GM21381 (cell line): ENCODE measurements around the gene PSMB10.

Experiments used
- ATAC-seq: cut with Tn5 transposase; IDR thresholded peaks from one replicate; pipeline ENCODE4 v1.9.1; 2021; ENCODE audit warnings: mild to moderate bottlenecking, moderate library complexity; ENCODE audit not compliant: unreplicated experiment

The PSMB10 gene

DNA sequence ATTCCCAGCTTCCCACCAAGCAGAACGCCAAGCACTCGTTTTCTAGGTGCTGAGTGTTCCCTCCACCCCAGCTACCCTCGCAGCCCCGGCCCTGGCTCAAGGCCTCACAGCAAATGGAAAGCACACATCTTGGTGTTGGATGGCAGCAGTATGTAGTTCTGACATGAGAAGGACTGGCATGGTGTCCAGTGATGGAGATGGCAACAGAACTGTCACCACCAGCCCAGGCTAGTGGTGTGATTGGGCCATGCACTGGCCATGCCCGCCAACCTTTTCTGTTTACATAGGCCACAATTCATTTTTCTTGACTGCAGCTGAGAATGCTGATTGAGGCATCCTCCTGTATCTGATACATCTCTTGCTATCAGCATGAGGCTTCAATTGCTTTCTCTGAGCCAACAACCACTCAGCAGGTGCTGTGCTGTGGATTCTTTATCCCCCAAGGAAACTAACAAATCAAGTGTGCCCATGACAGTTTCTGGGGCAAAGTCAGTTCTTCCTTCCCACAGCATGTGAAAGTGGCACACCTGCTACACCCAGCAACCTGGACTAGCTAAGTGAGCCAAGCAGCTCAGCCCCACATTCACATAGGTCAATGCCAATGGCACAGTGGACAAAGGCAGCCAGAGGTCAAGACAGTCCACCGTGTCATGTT is 28.0 kb upstream of the PSMB10 start:
- ATAC-seq = no peak

DNA sequence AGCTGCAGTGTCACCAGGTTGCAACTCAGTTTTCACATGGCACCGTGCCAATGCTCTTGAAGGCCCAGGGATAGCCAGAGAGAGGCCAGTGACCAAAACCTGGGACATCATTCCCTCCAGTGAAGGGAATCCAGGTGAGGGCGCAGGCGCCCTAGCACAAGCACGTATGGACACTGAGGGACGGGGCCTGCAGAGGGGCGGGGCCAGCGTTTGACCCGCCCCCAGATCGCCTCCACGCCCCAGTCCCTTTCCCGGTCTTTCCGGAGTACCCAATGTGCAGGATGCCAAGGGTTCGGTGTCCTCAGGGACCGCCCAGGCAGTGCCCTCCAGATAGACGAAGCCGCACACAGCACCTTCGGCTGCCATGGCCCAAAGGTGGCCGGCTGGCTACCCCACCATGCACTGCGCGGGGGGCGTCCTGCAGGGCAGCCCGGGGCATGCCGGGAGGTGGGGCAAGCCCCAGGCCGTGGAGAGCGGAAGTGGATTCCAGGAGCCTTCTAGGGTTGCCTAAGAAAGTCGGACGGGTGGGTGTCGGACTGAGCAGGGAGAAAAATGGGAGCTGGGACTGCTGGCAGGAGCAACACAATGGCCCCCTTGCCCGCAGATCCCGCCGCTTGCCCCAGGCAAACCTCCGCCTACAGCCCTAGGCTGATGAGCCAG is 27.1 kb upstream of the PSMB10 start:
- no peak for ATAC-seq

DNA sequence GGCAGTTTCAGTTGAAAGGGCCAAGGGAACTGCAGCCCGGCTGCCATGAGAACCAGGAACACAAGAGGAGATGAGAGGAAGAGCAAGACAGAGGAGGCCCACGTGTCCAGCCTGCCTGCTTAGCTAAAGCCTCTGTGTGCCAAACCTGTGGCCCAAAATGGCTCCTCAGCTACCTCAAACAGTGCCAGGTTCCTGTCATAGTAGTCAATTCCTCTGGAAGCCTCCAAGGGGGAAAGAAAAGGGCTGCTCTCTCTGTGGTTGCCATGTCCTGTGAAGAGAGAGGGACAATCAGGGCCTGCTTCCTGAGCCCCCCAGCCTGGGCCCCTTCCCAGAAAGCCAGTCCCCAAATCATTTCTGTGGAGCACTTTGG is 26.6 kb upstream of the PSMB10 start:
- ATAC-seq = no peak

DNA sequence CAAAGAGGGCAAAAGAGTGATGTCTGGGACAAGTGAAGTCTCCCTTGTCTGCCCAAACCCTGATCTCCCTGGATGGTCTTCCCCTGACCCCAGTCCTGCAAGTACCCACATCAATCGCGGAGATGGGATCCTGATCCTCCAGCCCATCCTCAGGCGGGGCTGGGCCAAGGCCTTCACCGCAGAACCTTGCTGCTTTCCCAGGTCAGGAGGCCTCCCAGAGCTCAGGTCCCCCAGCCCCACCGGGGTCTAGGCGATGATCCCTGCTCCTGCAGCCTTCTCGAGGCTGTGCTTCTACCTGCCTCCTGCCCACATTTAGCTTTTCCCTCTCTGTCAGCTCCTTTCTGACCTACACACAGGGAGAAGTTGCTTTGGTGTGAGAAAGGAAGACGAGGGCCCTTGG is 25.5 kb upstream of the PSMB10 start:
- no peak for ATAC-seq

DNA sequence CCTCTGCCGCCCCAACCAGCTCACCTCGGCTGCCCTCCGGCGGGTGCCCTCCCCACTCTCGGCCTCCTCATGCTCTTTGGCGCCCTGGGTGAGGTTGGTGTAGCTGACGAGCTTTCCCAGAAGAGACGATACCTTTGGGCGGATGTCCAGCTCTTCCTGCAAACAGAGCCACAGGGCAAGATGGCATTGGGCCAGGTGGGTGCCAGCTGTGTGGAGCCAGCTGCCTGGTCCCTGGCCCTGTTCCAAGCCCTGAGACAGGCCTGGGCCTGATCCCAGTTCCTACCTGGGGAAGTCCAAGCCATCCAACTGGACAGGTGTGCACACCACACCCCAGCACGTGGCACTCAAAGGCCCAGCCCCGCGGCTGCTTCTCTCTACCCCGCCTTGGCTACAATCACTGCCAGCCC is 24.9 kb upstream of the PSMB10 start:
- ATAC-seq = no peak

DNA sequence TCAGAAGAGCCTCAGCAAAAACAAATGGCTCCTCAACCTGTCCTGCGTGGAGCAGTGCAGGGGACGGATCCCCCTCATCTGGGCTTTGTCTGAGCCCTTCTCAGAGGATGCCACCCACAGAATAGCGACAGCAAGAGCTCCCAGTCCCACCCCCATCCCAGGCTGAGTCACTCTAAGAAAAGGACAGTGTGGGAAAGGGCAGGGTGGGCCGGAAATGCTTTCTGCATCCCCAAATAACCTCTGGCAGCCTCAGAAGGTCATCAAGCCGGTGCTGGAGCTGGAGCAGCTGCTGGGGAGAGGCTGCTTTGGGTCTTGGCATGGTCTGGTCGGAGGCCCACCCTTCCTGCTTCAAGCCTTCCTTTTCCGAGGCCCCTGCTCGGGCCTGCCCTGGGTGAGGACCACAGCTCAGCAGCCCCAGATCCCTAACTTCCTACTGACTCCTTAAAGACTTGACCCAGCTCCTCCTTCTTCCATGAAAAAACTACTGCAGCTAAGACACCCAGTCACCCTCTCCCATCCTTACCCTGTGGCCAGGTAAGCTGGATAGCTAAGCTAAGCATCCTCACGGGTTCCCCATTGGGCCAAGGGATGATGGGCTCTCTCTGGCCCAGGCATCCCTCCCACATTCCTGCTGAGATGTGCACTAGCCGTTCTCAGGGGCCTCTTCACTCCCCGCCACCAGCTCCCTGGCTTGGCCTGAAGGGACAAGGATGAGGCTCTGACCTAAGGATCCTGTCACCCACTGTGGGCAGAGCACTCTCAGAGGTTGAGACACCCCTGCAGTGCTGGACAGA is 23.1 kb upstream of the PSMB10 start:
- ATAC-seq = no peak

DNA sequence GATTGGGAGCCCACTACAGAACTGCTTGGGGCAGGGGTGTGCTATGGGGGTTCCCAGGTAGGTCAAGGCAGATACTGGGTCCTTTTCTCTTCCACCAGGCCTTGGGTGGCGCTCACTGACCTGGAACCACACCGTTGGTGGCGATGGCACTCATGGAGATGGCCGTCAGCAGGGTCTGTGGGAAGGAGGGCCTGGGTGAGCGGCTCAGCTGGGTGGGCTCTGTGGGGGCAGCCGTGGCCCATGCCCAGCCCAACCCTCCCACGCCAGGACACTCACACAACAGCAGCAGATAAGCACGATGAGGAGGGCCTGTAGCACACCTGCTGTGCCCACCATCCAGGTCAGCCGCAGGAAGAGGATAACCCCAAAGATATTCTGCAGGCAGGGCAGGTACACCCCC is 21.0 kb upstream of the PSMB10 start:
- no peak for ATAC-seq

DNA sequence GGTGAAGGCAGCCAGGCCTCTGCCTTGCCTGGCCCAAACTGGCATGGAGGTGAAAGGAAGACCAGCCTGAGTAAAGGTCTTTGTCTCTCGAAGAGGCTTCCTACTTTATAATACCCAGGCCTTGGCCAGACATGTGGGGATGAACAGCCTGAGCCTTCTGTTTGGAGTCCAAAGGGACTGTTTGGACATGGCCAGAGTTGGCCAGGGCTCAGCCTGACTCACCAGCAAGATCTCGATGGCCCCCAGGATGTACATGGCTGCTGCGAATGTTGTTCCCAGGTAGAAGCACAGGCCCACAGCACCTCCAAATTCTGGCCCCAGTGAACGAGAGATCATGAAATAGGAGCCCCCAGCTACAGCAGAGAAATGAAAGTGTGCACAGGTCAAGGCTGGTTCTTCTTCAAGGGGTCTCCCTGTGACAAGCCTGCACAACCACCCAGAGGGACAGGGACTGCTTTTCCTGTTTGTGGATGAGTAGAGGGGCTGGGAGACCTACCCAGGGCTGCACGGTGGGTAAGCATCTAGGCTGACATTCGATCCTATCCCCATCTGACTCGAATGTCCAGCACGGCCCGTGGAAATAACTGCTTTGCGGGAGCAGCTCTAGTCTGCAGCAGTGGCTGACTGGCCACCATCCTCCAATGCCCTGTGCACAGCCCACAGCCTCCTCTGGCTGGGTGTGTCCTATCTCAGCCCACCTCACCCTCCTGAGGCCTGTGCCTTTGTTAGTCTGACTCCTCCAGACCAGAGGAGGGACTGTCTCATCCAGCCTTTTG is 18.0 kb upstream of the PSMB10 start:
- ATAC-seq = no peak

DNA sequence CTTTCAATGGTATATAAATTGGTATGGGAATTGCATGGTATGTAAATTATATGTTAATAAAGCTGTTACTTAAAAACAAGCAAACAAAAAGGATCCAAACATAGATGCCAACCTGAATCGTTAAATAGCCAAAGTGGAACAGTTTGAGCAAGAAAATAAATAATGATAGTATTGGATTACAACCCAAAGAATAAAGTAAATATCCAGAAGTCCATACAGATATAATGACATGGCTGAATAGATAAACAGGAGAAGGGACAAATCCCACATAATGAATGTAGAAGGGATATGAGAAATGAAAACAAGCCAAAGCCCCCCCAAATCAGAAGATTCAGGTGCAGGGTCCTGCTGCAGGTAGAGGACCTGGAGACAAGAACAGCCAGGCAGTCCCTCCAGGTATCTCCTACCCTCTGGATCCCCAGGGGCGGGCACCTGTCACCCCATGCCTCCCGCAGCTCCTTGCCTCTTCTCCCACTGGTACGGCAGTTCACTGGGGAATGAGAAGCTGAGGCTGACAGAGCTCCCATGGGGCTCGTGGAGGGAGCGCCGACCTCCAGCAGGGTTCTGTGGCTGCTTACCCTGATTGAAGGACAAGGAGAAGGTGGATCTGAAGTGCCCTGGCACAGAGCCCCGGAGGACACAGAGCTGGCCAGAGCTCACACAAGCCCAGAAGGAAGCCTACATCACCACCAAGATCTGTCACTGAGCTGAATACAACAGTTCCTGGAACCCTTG is 17.2 kb upstream of the PSMB10 start:
- ATAC-seq = no peak

DNA sequence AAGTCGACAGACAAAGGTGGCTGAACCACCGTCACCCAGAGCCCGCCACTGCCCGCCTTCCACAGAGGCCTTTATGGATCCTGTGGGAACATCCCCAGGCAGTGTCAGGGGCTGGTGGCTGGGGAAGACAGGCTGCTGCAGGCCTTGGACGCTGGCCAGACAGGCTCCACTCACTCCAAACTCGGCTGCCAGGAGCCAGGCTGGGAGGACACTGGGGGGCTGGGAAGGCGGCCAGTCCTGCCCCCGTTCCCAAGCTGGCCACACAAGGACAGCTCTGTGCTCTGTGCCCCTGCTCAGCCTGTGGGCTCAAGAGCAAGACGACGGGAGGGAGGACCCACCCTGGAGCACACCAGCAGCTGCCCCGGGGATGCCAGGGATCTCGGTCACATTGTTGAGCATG is 14.8 kb upstream of the PSMB10 start:
- no peak for ATAC-seq

DNA sequence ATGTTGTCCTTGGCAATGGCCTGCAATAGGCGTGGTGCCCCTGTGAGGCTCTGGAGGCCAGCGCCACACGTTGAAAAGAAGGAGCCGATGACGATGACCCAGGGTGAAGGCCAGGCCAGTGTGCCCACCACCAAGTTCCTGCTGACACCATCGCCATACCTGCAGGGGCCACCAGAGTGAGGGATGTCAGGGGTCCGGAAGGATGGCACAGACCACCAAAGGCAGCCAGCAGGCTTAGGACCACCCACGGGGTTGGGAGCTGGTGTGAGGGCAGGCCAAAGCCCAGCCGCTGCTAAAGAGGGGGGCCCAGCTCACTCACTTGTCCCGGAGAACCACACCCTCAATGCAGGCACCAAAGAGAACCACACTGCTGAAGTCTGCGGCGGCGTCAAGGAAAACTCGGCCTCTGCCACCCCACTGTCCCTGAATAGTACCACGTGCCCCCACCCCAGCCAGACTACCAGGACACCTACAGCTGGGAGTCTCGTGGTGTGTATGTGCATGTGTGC is 13.7 kb upstream of the PSMB10 start:
- ATAC-seq = no peak

DNA sequence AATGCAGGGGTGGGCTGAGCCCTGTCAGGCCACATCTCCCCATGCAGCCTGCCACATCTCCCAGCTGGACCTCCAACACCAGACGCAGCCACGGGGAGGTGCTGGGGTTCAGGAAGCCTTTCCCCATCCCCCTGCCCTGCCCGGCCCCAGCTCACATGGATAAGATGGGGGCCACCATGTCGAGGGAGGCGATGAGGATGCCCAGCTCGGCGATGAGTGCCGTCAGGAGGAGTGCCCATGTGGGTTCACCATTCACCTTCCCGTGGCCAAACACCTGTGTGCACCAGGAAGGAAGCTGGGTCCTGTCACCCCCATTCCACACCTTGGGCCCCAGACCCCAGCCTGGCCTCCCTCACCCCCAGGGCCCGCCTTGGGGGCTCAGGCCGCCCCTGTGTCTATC is 13.0 kb upstream of the PSMB10 start:
- no peak for ATAC-seq

DNA sequence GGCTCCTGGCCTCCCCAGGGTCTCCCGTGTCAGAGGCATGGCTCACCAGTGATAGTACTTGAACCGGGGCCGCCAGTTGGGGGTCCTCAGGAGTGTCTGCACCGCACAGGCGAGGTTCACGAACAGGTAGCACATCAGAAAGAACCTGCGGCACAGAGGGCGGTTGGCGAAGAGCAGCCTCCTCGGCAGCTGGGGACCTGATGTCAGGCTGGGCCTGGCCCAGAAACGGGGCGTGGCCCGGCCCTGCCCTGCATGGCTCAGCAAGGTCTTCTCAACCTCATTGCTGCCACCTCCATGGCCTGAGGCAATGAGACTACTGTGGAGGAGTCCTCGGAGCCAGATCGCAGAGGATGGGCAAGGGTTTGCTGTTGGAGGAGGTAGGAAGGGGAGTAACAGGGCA is 11.4 kb upstream of the PSMB10 start:
- no peak for ATAC-seq

DNA sequence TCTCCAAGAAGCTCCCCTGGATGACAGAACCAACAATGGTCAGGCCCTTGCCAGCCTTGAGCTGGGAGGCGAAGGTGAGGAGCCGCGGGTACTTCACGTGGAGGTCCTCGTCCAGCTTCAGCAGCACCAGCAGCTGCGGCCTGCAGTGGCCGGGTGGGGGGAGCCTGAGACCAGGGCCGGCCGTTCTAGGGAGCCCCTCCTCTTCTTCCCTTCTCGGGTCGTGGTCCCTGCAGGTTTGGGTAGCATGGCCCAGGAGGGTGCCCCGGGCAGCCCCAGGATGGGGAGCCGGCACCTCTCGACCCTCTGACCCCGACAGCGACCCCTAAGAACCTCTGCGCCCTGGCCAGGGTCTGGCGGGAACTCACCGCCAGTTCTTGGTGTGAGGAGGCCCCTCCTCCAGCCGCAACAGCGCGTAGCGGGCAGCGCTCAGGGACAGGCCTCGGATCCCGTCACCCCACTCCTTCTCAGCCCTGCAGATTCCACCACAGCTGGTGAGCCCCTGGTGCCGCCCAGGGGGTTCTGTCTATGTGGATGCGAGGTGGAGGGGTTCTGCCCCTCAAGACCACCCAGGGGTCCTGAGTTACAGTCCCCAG is 10.4 kb upstream of the PSMB10 start:
- no peak for ATAC-seq

DNA sequence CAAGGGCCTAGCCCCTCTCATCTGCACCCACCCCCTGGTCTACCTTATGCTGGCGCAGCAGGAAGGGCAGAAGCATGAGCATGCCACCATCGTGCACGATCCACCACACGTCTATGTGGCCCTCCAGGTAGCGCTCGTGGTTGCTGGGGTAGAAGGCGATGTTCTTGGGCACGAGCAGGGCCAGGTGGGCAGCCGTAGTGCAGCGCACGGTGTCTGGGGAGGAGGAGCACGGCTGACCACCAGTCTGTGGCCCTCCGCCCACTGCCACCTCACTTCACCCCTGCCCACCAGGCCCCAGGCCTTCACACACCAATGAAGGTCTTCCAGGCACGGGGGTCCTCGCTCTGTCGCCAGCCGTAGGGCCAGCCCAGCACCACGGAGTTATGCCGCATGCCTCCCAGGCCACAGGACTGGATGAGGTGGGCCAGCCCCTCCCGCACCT is 9.5 kb upstream of the PSMB10 start:
- no peak for ATAC-seq

DNA sequence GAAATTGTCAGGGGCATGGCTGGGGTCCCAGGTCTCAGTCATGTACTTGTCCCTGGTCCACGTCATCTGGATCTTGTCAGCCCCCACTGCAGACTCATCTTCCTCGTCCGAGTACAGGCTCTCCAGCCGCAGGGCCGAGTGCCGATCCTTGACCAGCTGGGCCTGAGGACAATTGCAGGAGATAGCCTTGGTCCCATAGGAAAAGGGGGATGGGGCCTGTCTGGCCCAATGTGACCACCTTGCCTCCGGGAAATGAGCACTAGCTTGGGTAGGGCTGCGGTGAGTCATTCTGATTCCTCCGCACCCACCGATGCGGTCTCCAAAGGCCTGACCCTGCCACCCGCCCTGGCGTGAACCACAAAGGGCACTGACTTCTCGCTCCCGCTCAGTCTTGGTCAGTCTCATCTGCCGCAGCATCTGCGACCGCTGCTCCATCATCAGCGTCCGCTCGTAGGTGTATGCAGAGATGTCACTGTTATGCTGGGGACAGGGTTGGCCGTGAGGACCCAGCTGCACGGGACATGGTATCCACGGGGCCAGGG is 8.8 kb upstream of the PSMB10 start:
- no peak for ATAC-seq

DNA sequence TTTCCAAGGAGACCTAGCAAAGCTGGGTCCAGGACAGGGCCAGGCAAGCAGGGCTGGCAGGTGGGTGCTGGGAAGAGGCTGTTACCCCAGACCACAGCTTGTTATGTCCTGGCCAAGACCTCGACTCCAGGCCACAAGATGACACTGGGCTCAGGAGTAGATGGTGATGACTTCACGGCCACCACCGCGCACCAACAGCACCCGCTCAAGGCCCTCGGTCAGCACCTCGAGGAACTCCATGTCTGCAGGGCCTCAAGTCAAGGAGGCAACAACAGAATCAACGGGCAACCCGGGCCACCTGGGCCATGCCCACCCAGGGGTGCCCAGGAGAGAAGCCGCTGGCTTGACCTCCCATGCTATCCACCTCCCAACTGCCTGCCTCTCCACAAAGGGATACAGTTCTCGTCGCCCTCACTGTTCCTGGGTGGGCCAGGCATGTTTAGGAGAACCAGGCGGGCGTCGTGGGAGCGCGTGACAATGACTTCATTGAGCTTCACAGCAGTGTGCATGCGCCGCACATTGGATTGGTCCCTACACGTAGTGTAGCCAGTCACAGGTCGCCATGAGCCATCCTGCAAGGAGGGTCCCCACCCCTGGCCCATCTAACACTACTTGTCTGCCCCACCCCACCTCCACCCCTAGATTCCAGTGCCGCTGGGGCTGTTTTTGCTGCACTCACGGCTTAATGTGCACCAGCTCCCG is 8.2 kb upstream of the PSMB10 start:
- ATAC-seq = no peak

DNA sequence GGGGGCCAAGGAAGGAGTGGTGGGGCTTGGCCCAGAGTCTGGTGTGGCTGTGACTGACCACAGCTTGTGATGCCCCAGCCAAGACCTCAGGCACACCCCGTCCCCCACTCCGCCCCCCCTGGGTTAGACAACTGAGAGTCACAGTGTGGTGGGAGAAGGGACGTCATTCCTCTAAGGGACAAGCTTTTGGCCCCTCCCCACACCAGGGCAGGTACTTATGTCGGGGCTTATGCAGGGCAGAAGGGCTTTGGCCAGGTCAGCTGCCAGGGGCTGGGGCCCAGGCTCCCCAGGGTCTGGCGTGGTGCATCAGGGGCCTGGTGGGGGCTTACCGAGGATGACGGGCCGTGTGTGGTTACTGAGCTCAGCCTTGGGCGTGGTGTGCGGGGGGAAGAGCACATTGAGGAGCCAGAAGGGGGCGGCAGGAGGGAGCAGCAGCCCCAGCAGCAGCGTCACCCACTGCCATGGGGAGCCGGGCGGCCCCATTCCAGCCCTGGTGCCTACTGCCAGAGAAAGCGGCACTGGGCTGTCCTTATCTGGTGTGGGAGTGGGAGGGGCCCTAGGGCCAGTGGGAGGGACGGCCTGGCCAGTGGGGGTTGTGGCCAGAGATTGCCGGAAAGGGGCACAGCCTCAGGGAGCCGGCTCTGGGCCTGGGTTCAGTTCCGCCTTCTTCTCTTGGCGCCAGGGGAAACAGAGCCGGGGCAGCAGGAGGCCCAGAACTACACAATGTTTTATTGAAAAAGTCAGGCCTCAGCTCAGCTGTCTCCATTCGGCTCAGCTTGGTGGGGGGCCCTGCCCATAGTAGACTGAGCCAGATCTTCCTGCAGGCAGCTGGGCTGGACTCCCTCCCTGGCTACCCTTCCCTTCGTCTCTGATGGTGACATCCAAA is 7.2 kb upstream of the PSMB10 start, which contains the start of gene LCAT:
Gene LCAT, minus strand, starts transcription at position 502 of the 886 bp plus-strand sequence. Its CDS starts 19 bp downstream, at position 483.
- ATAC-seq = no peak
